Measurements from ENCODE around the gene CANT1.

- TF ChIP-seq CTCF (IDR thresholded peaks at IDR 0.05): no peak
- no peak for TF ChIP-seq POLR2A (IDR thresholded peaks at IDR 0.05)
Measured at GRCh38 chr17:78944956-78945355, 64.6 kb downstream of the CANT1 start.
